ACHN (cell line): ENCODE data around the gene SLC6A19.

ENCODE experiments used
- DNase-seq: peaks from one replicate; pipeline ENCODE4 v3.0.0-alpha.2; 2015
- in situ Hi-C: cut with HindIII; loops from 2 replicates; pipeline ENCODE4 v1.10.0; 2017; ENCODE audit warnings: low sequenced_read_pairs, low pct_ligation_motif_present, low pct_unique_long_range_greater_than_20kb

Gene SLC6A19

DNA sequence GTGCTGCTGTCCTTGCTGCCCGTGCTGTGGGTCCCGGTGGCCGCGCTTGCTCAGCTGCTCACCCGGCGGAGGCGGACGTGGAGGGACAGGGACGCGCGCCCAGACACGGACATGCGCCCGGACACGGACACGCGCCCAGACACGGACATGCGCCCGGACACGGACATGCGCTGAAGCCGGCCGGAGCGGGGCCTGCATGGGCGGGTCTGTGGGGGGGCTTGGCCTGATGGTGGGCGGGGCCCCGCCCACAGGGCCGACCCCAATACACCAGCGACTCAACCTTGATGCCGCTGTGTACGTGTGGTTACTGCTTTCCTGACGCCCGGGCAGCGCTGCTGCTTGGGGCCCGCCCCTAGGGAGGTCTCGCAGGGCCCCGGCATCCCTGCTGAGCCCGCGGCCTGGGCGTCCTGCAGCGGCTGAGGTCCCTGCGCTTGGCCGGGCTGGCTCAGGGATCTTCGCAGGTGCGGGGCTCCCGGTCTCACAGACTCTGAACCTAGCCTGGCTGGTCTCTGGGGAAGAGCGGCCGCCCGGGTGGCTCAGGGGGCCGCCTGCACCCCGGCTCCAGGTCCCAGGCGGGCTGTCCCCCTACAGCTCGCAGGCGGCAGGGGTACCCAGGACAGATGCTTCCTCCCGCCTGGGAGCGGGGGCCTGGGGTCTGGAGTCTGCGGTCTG, 44.6 kb downstream of the SLC6A19 start:
- no peak for DNase-seq

GRCh38 chr5:1246711-1247431, 45.5 kb downstream of the SLC6A19 start:
- in situ Hi-C loops, result no loop called here
- peak; percentile 60 for DNase-seq

More for the DNA sequence above, 44.6 kb downstream of the SLC6A19 start:
- in situ Hi-C loops, result no loop called here

- in situ Hi-C loops, result no loop called here
- DNase-seq, result no peak
Measured at GRCh38 chr5:1247811-1248210, 46.4 kb downstream of the SLC6A19 start.

- no peak for DNase-seq
- in situ Hi-C loops, result no loop called here
Measured at GRCh38 chr5:1249366-1250280, 48.2 kb downstream of the SLC6A19 start.

GRCh38 chr5:1251678-1252580, 50.5 kb downstream of the SLC6A19 start:
- in situ Hi-C loops, result no loop called here

DNA sequence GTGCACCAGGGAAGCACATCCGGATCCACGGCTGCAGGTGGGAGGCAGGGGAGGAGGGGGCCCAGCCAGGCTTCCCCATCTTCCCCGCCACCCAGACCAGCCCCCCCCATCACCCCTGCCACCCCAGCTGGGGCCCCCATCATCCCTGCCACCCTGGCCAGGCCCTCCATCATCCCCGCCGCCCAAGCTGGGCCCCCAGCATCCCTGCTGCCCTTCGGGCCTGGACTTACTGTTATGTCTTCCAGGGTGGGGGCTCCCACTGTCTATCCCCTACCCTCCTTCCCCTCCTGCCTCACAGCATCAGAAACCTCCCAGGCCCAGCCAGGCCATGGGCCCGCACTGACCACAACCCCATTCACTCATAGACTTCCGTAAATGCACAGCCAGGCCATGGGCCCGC, 51.3 kb downstream of the SLC6A19 start:
- in situ Hi-C loops, result no loop called here
- no peak for DNase-seq

More at GRCh38 chr5:1251678-1252580, 50.5 kb downstream of the SLC6A19 start:
- no peak for DNase-seq

- in situ Hi-C loops, result no loop called here
- DNase-seq, result no peak
Measured at GRCh38 chr5:1253456-1254105, 52.2 kb downstream of the SLC6A19 start.

DNA sequence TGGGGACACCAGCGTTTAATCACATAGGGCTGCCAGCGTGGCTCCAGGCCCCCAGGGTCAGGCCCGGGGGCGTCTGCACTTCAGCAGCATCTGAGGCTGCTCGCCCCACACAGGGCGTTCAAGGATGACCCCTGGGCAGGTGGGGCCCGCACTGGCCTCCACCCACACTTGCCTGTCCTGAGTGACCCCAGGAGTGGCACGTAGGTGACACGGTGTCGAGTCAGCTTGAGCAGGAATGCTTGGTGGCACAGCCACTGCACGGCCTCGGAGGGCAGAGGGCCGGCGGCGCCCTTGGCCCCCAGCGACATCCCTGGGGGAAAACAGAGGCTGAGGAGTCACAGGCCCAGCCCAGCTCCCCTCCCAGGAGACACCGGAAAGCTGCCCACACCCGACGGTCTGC, 52.8 kb downstream of the SLC6A19 start:
- in situ Hi-C loops, result no loop called here
- no peak for DNase-seq

- in situ Hi-C loops, result no loop called here
Measured at GRCh38 chr5:1255081-1255561, 53.7 kb downstream of the SLC6A19 start.

DNA sequence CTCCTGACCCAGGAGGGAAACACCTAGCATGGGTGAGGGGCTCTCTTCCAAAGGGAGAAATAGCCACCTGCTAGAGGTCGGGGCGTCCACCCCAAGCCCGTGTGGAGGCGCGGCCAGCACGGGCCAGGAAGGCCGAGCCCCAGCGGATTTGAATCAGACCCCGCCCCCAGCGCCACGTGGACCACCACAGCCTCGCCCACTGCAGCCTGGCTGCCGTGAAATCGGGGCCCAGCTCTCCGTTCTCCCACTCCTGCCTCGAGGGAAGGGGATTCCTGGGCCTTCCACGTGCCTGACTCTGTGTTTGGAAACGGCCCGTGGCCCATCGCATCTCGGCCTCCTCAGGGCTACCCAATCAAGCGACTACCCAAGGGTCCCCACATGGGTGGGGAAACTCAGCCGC, 55.4 kb downstream of the SLC6A19 start:
- in situ Hi-C loops, result no loop called here
- no peak for DNase-seq

More at GRCh38 chr5:1255081-1255561, 53.7 kb downstream of the SLC6A19 start:
- DNase-seq, result no peak

DNA sequence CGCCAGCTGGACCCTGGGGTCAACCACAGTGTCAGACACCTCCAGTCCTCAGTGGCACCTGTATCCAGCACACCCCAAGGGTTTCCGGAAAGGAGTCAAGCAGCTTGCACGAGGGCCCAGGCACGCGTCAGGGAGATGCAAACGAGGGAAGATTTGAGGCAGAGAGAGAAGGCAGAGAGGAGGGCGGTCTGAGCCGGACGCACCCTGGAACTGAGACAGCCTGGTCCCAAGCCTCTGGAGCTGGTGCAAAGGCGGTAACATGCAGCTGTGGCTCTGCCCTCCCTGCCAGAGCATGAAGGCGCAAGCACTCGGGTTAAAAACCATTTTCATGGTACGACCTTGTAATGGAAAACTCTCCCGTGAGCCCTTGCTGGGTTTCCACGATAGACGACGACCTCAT, 56.0 kb downstream of the SLC6A19 start:
- in situ Hi-C loops, result no loop called here
- DNase-seq, result no peak

DNA sequence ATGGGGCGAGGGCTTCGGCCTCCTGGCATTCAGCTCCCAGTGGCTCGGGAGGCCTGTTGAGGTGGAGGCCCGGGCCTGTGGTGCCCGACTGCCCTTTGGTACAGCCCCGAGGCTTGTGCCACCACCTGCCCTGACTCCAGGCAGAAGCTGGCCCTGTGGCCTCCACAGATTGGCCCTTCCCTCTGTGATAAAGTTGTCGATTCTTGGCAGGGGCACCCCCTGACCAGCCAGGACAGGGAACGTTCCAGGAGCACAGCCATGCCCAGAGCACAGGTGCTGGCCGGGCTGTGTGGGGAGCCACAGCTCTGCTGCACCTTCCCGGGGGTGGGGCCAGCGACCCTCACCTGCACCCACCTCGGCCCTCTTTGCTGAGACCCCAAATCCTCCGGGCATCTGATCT, 56.4 kb downstream of the SLC6A19 start:
- in situ Hi-C loops, result no loop called here
- no peak for DNase-seq

DNA sequence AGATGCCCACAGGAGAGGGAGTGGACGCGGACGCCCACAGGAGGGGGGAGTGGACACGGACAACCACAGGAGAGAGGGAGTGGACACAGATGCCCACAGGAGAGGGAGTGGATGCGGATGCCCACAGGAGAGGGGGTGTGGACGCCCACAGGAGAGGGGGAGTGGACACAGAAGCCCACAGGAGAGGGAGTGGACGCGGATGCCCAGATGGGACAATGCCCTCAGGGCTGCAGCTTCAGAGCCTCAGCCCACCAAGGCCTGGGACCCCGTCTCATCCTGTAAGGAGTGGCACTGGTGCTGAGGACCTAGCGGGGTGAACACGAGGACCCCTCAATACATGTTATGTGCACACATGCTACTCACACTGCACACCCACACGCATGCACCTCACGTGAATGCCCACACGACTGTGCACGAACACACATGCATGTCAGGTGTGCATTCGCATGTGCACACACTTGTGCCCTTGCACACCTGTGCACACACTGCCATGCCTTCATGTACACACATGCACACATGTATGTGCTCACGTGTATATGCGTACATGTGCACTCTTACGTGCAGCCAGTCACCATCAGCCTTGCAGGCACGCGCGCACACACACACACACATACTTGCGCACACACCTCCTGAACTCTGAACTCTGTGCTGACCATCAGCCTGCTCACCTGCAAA, 58.5 kb downstream of the SLC6A19 start:
- in situ Hi-C loops, result no loop called here
- DNase-seq, result no peak

- in situ Hi-C loops, result no loop called here
Measured at GRCh38 chr5:1261643-1262042, 60.2 kb downstream of the SLC6A19 start.

DNA sequence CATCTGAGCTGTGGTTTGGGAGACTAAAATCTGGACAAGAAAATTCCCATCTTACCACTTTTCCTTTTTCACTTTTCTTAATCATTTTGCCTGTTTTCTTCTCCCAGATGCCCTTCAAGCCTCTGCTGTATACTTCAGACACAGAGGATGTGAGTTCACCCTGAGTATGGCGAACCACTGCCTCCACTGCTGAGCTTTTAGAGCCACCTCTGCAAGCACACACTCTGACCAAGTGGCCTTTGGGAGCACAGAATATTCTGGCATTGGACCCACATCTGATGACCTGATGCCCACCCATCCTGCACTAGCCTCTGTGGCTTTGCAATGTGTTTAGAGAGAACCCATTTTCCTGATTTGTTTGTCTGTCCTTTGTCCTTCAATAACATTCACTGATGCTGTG, 61.0 kb downstream of the SLC6A19 start:
- no peak for DNase-seq
- in situ Hi-C loops, result no loop called here

More at GRCh38 chr5:1261643-1262042, 60.2 kb downstream of the SLC6A19 start:
- no peak for DNase-seq

GRCh38 chr5:1264211-1264610, 62.8 kb downstream of the SLC6A19 start:
- in situ Hi-C loops, result no loop called here
- DNase-seq, result no peak

GRCh38 chr5:1265026-1265425, 63.6 kb downstream of the SLC6A19 start:
- in situ Hi-C loops, result no loop called here
- no peak for DNase-seq
